C4-2B (cell line): ENCODE data around the gene GUCA1A.

ENCODE experiments used
- ZFX ChIP-seq: fragments of 450-650 bp; IDR thresholded peaks from 2 replicates; pipeline ENCODE4 v1.6.1; 2017
- TF ChIP-seq, protein P1 (sequence below): fragments of 450-650 bp; conservative IDR thresholded peaks from 2 replicates; pipeline ENCODE4 v1.5.1; 2017; ENCODE audit warnings: mild to moderate bottlenecking

GRCh38 chr6:42166444-42167141 lies 6.6 kb upstream of the GUCA1A start:
- no peak for TF ChIP-seq ZFX
- TF ChIP-seq, protein P1, sequence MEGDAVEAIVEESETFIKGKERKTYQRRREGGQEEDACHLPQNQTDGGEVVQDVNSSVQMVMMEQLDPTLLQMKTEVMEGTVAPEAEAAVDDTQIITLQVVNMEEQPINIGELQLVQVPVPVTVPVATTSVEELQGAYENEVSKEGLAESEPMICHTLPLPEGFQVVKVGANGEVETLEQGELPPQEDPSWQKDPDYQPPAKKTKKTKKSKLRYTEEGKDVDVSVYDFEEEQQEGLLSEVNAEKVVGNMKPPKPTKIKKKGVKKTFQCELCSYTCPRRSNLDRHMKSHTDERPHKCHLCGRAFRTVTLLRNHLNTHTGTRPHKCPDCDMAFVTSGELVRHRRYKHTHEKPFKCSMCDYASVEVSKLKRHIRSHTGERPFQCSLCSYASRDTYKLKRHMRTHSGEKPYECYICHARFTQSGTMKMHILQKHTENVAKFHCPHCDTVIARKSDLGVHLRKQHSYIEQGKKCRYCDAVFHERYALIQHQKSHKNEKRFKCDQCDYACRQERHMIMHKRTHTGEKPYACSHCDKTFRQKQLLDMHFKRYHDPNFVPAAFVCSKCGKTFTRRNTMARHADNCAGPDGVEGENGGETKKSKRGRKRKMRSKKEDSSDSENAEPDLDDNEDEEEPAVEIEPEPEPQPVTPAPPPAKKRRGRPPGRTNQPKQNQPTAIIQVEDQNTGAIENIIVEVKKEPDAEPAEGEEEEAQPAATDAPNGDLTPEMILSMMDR: peak; percentile 97
